Colon (tissue), 2 donors: ENCODE measurements around the gene P2RY2.

Experiments
- FAIRE-seq: peaks from 2 replicates; lab custom pipeline; 2012; peaks lifted over from hg19 to GRCh38; lab: Jason Lieb, UNC
- donor health status: control.
- donor health status: control.

Gene P2RY2

DNA sequence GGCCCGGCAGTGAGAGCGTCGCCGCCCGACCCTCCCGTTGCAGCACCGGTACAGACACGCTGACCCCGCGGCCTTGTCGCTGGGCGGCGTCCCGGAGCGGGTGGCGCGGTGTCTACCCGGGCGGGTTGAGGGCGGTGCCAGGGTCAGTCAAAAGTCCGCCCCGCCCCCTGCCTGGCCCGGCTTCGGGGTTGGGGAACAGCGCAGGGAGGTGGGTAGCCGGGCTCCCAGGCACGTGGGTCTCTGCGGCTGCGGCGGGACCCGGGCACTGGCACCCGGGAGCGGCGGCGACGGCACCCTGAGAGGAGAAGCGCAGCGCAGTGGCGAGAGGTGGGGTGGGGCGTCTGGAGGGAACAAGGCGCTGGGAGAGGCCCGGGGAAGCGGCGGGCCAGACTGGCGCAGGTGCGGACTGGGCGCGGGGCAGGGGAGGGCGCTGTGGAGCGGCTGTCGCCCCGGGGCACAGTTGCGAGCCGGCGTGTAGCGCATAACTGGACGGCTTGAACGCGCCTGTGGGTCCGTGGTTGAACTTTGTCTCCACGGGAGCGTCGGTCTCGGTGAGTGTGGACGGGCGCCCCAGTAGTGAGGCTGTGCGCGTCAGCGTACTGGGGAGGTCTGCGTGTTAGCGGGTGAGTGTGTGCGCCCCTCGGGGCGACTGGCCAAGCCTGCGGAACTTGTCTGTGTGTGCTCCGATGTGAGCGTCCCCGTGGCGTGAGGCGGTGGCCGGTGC is at the start of gene P2RY2:
P2RY2 (plus strand) TSS at position 176 of the 724 bp plus-strand sequence. CDS start 15,879 bp downstream, outside the sequence.
- FAIRE-seq, result no peak

DNA sequence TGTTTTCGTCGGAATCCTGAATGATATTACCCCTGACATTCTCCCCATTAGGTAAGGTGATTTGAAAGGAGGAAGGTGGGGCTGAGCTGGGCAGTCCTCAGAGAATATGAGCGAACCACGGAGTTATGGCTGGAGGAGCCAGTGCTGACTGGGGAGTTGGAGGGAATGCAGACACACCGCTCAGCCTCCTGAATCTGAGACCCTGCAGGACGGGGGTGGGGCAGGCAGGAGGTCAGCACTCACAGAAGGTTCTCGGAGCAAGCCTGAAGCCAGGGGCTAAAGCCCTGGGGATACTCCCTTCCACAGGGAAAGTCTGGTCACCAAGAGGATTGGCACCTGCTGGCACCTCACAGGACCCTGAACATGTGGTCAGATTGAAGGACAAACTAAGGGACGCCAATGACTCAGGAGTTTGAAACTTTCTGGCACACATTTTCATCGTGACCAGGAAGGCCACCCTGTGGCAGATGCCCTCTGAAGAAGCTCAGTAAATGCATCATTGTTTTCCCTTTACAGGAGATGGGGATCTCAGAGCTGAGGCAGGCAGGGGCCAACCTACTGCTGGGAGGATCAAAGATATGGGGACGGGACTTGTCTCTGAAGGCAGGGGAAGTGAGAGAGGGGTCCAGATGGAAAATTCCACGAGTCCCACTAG is 49.0 kb upstream of the P2RY2 start:
- FAIRE-seq, result no peak

DNA sequence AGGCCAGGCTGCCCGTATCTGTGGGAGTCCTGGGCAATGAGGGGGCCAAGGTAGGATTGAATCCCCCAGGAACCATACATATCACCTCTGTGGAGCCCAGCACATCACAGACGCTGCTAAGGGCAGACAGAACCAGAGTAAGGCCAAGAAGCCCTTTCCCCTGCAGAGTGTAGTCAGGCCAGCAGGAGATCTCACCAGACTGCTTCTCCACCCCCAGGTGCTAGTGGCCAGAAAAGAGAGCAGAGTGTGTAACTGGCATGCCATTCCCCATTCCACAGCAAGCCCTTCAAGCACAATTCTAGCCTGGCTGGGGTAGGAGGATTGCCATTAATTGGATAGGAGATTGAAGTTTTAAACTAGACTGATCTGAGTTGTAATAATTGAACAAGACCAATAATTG is 47.9 kb upstream of the P2RY2 start:
- no peak for FAIRE-seq

DNA sequence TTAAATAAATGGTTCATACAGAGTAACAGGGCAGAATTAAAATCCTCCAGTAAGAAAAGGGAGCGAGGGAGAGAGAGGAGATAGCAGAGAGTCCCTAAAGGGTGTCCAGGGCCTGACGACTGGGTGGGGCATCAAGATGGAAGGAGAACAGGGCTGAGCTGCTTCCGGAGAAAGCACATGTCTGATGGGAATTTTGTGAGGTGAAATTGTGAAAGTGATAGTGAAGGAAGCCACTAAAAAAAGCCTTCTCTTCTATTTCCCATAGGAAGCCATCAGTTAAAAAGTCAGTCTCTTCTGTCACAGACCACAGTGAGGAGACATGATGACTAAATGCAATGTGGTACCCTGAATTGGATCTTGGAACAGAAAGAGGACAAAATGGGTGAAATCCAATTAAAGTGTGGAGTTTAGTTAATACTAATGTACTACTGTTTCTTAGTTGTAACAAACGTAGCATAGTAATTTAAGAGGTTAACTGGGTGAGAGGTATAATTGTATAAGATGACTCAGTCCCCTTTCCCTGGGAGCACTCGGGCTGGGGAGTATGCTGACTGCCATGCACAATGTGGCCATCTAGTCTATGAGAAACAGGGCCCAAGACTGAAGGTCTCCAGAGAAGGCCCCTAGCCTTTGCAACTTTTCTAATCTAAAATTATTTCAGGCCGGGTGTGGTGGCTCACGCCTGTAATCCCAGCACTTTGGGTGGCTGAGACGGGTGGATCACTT is 46.5 kb upstream of the P2RY2 start:
- FAIRE-seq, result no peak

DNA sequence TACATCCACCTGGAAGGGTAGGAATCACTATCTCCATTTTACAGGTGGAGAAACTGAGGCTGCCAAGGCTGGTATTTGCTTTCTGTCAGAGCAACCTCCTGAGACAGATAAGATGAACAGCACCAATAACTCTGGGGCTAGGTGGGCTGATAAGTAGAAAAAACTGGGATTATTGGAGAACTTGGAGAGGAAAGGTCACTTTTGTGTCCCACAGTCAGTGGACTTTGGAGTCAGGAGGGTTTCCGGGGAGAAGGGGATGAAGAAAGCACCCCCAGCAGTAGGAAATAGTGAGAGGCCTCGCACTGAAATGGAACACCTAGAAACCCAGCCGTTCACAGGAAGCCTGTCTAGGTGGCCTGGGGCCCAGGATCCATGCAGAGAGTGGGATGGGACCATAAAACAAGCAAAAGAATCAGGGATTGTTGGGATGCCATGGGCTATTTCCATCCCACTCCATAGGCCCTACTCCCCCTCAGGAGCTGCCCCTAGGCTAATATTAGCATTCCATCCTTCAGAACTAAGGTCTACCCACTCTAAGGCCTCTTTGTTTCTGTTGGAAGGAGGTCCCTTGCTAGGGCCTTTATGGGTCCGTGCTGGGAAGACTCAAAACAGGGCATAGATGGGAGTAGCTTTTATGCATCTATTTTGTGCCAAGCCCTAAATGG is 45.0 kb upstream of the P2RY2 start:
- no peak for FAIRE-seq

DNA sequence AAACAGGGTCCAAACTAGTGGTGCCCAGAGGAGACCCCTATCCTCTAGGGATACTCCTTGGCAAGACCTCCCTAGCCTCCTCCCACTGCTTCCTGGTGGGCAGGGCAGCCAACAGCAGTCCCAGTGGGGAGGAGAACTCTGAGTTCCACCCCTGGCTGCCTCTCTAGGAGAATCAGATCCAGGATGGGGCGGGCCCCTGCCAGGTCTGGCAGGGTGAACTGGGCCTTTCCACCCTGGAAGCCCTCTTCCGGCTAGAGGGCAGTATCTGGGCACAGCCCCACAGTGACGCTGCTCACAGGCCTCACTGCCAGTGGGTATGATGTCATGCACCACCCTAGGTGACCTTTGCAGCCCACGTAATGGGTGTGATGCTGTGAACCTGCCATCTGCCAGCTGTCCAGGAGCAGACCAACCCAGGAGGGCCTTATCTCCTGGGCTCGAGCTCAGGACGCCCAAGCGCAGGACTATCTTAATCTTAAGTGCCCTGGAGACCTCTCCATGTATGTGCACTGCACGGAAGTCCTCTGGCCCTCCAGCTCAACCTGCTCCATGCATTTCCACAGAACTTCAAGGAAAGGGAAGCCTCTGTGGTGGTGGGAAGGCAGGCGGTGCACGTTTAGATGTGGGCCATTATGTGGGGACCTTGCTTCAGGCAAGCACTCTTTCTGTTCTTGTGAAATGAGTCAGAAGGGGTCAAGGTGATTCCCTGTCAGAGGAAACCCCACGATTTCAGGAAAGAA is 44.2 kb upstream of the P2RY2 start:
- FAIRE-seq, result no peak

DNA sequence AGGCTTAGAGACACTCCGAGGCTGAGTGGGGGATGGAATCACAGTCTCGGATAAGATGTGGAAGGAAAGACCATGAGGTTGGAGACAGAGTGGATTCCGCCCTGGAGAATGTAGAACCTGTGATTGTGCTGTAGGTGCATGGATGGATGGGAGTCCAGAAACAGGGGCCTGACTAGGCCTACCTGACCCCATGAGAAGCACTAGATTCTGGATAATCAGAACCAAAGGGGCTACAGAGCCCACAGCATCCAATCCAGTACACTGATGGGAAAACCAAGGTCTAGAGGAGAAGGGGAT is 43.6 kb upstream of the P2RY2 start:
- no peak for FAIRE-seq

DNA sequence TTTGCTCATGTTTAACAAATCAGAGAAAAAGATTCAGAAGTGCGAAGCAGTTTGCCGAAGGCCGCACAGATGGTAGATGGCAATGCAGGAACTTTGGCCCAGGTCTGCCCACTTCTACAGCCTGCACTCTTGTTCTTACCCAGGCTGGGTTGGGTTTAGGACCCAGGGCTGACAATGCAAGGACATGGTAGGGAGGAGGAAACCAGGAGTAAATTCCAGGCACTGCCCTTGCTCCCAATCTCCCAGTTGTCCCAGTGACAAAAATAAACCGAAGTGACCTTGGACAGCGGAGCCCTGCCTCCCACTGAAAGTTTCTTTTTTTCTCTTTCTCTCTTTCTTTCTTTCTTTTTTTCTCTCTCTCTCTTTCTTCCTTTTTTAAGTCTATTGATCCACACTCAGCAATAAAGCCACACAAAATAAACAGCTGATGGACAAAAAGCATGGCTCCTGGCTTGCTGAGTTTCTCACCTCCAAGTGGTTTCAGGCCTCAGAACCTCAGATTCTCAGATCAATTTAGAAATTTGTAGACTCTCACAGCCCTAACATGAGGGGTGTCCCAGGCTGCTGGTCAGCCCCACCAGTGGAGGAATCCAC is 42.4 kb upstream of the P2RY2 start:
- FAIRE-seq, result no peak

DNA sequence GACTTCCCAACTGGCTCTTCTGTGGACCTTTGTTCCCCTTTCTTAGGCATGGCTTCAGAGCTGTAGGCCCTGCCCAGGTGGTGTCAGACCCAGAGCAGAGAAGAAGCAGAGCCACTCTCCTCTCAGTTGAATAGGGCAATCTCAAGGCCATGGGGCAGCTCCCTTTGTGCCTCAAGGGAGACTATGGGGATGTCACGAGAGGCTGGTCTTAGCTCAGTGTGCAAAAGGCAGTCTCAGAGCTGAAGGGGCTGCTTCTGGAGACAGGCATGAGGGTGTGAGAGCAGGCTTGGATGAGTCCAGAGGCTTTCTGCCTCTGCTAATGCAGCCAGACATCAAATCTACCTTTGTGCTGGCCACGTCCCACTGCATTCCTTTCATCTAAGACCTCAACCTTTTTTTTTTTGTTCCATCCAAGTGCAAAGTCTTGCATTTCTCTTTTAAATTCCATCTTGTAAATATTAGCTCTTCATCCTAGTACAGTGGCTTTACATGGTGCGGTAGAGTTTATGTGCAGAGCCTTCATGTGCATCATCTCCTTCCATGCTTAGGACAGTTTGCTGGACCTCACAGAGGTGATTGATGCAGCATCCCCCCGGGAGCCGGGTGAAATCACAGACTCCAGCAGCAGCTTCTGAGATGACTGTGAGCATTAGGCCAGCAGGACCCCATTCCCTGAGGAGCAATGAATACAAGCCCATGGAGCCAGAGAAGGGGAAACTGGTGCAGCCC is 41.8 kb upstream of the P2RY2 start:
- FAIRE-seq, result no peak

DNA sequence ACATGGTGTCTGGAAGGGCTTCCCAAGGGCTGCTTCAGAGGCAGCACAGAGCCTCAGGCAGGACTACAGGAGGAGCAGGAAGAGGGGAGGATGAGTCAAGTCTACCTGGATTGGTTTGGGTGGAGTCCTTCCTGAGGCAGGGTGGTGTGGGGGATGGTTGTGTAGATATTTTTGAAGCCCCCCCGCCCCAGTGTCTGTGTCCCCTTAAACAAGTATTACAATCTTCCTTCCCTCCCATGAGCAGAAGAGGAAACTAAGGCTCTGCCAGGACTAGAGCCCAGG is 41.3 kb upstream of the P2RY2 start:
- FAIRE-seq, result no peak

DNA sequence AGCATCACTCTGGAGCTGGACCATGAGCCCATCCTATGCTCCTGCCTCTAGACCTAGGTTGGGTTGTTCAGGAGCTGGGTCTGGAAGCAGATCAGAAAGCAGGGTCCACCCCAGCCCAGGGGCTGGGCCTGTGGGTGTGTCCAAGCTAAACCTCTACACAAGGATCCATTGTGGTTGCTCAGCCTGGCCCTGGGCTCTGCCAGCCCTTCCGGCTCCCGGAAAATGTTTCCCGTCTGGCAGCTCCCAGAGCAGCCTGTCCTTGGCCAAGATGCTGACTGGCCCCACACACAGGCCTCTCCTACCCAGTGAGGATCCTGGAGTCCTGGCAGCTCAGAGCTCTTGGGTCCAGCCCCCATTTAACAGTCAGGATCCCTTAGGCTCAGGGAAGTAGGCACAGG is 40.7 kb upstream of the P2RY2 start:
- no peak for FAIRE-seq

DNA sequence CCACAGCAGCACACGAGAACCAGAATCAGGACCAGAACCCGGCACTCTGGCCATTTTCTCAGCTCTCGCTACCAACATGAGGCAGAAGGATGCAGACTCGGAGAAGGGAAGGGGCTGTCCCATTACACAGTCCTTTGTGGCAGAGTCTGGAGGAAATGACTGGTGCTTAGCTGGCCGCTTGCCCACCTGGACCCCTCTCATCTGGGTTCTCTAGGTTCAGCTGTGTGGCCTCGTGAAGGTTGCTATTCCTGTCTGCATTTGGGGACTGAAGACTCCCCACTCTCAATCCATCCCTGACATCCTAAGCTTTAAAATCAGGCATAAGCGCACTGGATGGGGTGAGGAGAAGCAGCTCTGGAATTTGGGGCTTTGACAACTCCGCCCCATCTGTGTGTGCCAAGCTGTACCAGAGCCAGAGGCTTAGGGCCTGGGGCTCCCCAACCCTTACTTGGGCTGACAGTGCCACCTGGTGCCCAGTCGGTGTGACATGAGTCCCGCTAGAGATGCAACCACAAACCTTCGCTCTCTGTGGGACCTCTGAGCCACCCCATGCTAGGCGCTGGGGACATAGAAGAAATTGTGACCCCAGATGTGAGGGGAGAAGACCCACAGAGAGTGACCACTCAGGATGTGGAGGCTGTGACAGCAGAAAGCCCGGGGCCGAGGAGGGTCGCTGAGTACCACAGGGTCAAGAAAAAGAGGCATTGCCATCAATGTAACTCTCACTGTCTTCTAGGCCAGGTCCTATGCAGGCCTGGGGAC is 40.1 kb upstream of the P2RY2 start:
- no peak for FAIRE-seq

DNA sequence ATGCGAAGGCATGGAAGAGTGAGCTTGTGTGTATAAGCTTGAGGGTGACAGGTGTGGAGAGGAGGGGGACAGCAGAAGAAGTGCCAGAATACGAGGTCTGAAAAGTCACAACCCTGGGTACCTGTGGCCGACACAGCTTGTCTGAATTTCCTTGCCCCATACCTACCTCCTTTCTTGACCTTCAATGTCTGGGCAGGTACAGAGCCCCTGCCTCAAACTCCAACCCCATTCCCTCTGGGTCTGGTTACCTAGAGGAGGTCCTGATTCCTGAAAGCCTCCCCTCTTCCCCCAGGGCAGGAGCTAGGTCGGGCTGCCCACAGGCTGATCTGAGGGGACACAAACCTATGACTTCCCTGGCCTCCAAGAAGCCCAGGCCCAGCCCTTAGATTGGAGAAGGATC is 39.4 kb upstream of the P2RY2 start:
- FAIRE-seq, result no peak

DNA sequence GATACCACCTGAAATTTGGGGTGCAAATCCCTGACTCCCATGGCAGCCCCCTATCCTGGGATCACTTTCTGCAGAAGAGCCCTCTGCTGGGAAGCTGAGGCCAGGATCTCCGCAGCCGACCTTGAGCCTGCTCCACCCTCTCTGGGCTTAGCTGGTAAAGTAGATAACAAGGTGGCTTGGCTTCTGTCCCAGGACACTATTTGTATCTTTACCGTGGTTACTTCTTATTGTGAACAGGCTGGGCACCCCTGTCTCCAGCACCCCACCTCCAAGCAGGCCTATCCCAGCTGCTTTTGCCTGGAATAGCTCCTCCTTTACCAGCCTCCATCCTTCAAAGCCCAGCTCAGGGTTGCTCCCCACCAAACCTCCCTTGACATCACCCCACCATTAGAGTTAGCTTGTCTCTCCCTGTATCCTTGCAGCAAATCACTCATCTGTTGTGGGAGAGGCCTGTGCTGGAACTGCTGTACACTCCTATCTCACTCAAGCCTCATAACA is 35.2 kb upstream of the P2RY2 start:
- FAIRE-seq, result no peak

DNA sequence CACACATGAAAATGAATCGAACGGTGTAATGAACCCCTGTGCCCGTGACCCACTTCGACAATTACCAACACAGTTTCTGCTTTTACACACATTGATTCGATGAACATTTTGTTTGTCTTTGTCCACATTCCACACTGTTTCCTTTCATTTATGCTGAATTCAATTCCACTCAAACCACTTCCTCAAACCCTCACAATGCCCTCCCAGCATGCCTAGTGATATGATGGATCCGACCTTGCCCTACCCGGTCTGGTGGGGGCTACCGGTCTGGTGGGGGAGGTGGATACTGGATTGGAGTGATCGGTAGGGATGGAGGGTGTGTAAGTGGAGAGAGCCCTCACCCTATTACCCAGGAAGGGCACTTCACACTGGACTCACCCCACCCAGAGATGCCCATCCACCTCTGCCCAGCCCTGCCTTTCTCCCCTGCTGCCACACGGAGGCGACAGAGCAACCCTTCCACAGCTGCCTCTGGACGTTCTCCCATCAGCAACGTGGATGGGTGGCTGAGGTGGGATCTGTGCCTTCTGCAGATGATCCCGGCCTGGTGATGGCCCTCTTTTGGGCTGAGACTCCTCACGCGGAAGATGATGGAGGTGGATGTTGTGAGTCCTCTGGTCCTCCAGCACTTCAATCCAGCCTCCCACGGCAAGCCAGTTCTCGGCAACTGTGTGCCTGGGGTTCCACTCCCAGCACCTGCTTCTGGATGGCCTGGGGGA is 33.0 kb upstream of the P2RY2 start:
- FAIRE-seq, result no peak

DNA sequence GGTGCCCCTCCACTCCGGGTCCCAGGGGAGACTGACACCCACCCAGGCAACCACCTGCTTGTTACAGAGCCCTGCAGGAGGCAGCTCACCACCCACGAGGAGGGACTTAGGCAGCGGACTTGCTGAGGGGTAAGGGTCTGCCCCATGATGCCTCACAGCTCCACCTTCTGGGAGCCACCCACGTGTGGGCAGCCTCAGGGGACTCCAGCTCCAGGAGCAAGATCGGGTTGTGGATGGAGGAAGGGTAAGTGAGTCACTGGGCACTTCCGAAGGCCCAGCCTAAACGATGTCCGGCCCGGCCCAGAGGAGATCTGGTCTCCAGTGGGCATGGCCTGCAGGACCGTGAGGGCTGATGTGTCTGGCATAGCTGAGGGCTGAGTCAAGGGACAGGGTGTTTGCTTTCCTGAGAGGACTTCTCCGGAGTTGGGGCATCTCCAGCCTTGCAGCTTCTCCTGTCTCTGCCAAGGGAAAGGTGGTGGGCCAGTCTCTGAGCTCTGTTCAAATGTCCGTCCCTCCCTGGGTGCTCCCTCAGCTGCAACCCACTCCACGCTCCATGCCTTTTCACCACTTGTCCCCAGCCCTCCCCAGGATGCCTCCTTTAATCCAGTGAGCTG is 32.3 kb upstream of the P2RY2 start:
- FAIRE-seq, result no peak

DNA sequence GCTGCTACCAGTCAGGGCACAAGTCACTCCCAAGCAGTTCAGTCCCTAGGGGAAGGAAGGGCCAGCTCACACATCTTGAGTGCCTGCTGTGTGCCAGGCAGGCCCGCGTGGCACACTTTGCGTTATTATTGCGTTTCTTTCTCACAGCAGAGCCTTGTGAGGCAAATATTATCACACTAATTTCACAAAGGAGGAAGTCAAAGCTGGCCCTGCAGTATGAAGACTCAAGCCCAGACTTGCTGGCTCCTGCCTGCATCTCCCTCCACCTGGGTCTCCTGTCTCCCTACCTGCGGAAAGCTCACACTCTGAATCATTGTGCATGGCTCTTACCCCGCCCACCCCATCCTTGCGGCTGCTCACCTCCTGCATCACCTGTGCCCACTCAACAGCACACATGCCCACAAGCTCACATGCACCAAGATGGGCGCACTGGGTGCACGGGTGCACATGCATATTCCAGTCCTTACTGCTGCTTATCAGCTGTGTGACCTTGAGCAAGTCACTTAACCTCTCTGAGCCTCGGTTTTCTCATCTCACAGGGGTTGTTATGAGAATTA is 31.7 kb upstream of the P2RY2 start:
- FAIRE-seq, result no peak

DNA sequence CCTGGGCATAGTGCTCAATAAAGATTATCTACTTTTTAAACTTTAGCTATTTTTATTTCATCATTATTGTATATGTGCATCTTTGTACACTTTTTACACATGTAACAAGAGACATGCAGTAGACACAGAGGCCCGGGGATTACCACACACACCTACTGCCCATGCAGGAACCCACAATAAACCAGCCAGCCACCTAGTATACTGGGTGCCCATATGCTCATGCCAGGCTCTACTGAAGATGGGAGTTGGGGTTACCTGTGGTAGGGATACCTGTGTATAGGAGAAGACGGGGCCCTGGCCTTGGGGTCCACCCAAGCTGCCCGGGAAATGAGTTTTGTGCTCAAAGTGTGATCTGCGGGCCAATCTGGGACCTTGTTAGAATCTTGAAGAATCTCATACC is 31.2 kb upstream of the P2RY2 start:
- FAIRE-seq, result no peak

DNA sequence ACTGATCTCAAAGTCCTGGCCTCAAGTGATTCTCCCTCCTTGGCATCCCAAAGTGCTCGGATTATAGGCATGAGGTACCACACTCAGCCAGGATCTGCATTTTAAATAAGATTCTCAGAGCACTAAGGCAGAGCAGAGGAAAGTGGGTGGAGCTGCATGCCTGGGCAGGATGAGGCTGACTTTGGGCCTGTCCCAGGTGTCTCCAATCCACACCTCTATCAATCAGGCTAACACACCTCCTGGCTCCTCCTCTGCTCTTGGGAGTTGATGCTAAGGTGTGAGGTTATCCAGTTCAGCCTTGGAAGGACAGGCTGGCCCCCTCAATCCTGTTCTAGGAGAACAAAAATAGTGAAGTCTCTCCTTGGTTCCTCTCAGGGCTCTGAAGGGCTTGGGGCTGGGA is 30.2 kb upstream of the P2RY2 start:
- no peak for FAIRE-seq
